ENCODE measurements around the gene OR8D1. TPM values are rescaled to one million over a fixed set of nuclear protein-coding genes. Genes with fewer than 3 reads are reported as not detected.

Gene OR8D1
- total and polyA plus RNA-seq, 2 donors (not counting 3 experiments of a cell fraction or from before 2014, with no cell fraction given), result not detected

DNA sequence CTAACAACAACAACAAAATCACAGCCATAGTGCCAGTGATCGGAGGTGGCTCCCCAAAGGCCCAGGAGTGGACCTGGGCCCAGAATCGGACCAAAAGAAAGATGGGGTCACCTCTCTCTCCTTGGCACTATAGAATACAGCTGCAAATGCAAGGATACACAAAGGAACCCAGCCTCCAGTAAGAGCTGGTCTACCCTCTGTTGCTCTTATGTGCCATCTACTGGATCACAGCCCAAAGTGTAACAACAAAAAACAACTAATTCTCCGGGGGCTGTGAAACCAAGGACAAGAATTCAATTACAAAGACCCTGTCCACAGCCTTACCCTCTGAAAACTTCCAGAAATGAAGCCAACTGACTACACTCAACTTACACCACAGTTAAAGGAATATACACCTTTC, 35.9 kb downstream of the OR8D1 start:
- H3K27ac ChIP-seq (ENCODE audit: insufficient read depth, low read depth, low read length), result no peak overlapping the region
- H4K20me1 ChIP-seq (replicated peaks; ENCODE audit: control insufficient read depth, extremely low read depth, insufficient read depth, low read length), result no peaks in the 10 kb centered on the region
- no peak overlapping the region for H2AFZ ChIP-seq (ENCODE audit: low read depth, low read length)
- peaks cover 15% of the 10 kb centered on the region for H3K4me1 ChIP-seq (ENCODE audit: control insufficient read depth, extremely low read depth, insufficient read depth, low read length)
- POLR2A ChIA-PET, result no interaction called here
- H3K36me3 ChIP-seq (ENCODE audit: control insufficient read depth in 2 of 2, extremely low read depth in 1 of 2, insufficient read depth in 2 of 2, low read length in 2 of 2), result no peaks in the 10 kb centered on the region
- no peak overlapping the region for H3K4me2 ChIP-seq (ENCODE audit: insufficient read depth, low read length)
- CTCF ChIA-PET, result interaction anchor here (1.0 to 1.4 kb wide), 3 partner anchors 164 to 208 kb away, joined by 3 to 16 read pairs (median 3); no protein-coding TSS in a partner anchor
- H3K9ac ChIP-seq (replicated peaks; ENCODE audit: extremely low read depth, insufficient read depth, low read length), result no peak overlapping the region
- FAIRE-seq (no peak), DNase-seq (ENCODE audit: low read depth, low spot score) (no peak)
- H3K27me3 ChIP-seq (ENCODE audit: control insufficient read depth in 2 of 2, insufficient read depth in 2 of 2, low read length in 2 of 2), result no peaks in the 10 kb centered on the region
- intact Hi-C loops (cut with micrococcal nuclease), result loop anchor here (2.0 kb wide), 1 partner anchor 207 kb away; no protein-coding TSS in a partner anchor
- dilution Hi-C loops (cut with MboI; ENCODE audit: extremely low pct_ligation_motif_present, low sequenced_read_pairs), result no loop called here
- no peak overlapping the region for H3K4me3 ChIP-seq (replicated peaks in 1 of 3; ENCODE audit: insufficient read depth in 1 of 3, low read depth in 1 of 3, low read length in 3 of 3)
- TF ChIP-seq MYC (IDR thresholded peaks at IDR 0.05; ENCODE audit: low read depth, low read length), result no peak
- TF ChIP-seq EZH2 (IDR thresholded peaks at IDR 0.05; ENCODE audit: borderline replicate concordance, low read depth, low read length, severe bottlenecking), result no peak
- no peak for TF ChIP-seq FOS (IDR thresholded peaks at IDR 0.05; ENCODE audit: borderline replicate concordance, insufficient read depth, low read length)
- no peak for TF ChIP-seq POLR2AphosphoS5 (IDR thresholded peaks at IDR 0.05; ENCODE audit: insufficient read depth, low read depth, low read length)
- no peak for TF ChIP-seq POLR2A (IDR thresholded peaks at IDR 0.05; ENCODE audit: low read depth, low read length)
- no peak for TF ChIP-seq MAX (IDR thresholded peaks at IDR 0.05; ENCODE audit: insufficient read depth, insufficient read length)
- TF ChIP-seq, protein P1, sequence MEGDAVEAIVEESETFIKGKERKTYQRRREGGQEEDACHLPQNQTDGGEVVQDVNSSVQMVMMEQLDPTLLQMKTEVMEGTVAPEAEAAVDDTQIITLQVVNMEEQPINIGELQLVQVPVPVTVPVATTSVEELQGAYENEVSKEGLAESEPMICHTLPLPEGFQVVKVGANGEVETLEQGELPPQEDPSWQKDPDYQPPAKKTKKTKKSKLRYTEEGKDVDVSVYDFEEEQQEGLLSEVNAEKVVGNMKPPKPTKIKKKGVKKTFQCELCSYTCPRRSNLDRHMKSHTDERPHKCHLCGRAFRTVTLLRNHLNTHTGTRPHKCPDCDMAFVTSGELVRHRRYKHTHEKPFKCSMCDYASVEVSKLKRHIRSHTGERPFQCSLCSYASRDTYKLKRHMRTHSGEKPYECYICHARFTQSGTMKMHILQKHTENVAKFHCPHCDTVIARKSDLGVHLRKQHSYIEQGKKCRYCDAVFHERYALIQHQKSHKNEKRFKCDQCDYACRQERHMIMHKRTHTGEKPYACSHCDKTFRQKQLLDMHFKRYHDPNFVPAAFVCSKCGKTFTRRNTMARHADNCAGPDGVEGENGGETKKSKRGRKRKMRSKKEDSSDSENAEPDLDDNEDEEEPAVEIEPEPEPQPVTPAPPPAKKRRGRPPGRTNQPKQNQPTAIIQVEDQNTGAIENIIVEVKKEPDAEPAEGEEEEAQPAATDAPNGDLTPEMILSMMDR (IDR thresholded peaks at IDR 0.05; ENCODE audit: extremely low read depth in 1 of 2, insufficient read depth in 1 of 2, low read depth in 1 of 2, low read length in 2 of 2), result peak in 1 of 2 donors; percentile 2
- TF ChIP-seq JUN (IDR thresholded peaks at IDR 0.05; ENCODE audit: borderline replicate concordance, insufficient read depth, insufficient read length, low read depth), result no peak
- BruUV-seq (replicated peaks), result no TSS peak
- H3K9me1 ChIP-seq (replicated peaks; ENCODE audit: control insufficient read depth, extremely low read depth, insufficient read depth, low read length), result no peaks in the 10 kb centered on the region
- H3K79me2 ChIP-seq (ENCODE audit: control insufficient read depth, insufficient read depth, low read length), result no peaks in the 10 kb centered on the region
- no peaks in the 10 kb centered on the region for H3K9me3 ChIP-seq (replicated peaks; ENCODE audit: control insufficient read depth, insufficient read depth, low read length)
